NOMO-1 treated with DMSO at 0.1 percent for 48 hours (cell line): ENCODE results near the gene ACBD3.

Source experiments
- DNase-seq: peaks from one replicate; lab custom pipeline; 2025; ENCODE audit not compliant: unreplicated experiment; lab: John Stamatoyannopoulos, UW

ACBD3 gene

GRCh38 chr1:226202246-226202645 is 15.7 kb upstream of the ACBD3 start:
- no peak for DNase-seq

GRCh38 chr1:226201029-226201593 is 14.6 kb upstream of the ACBD3 start:
- no peak for DNase-seq

GRCh38 chr1:226199971-226200370 is 13.4 kb upstream of the ACBD3 start:
- no peak for DNase-seq

- DNase-seq = no peak
Measured at GRCh38 chr1:226195144-226195543, 8.6 kb upstream of the ACBD3 start.

- no peak for DNase-seq
Measured at GRCh38 chr1:226187380-226187779, 839 bp upstream of the ACBD3 start.

GRCh38 chr1:226187019-226187322 is 430 bp upstream of the ACBD3 start:
- DNase-seq = no peak

- DNase-seq = no peak
Measured at GRCh38 chr1:226185141-226186036, 1.2 kb downstream of the ACBD3 start.

GRCh38 chr1:226181996-226182714 is 4.4 kb downstream of the ACBD3 start:
- DNase-seq = peak; percentile 86

GRCh38 chr1:226176870-226177269 is 9.7 kb downstream of the ACBD3 start:
- DNase-seq = no peak

- no peak for DNase-seq
Measured at GRCh38 chr1:226172589-226172988, 14.0 kb downstream of the ACBD3 start.

- DNase-seq = no peak
Measured at GRCh38 chr1:226166341-226166740, 20.2 kb downstream of the ACBD3 start.

GRCh38 chr1:226164154-226164553 is 22.4 kb downstream of the ACBD3 start:
- DNase-seq = no peak

- no peak for DNase-seq
Measured at GRCh38 chr1:226162898-226163297, 23.6 kb downstream of the ACBD3 start.

- DNase-seq = no peak
Measured at GRCh38 chr1:226158983-226159382, 27.6 kb downstream of the ACBD3 start.

GRCh38 chr1:226158457-226158856 is 28.1 kb downstream of the ACBD3 start:
- no peak for DNase-seq

GRCh38 chr1:226157761-226158316 is 28.7 kb downstream of the ACBD3 start:
- peak; percentile 20 for DNase-seq

GRCh38 chr1:226154593-226154992 is 31.9 kb downstream of the ACBD3 start:
- no peak for DNase-seq

- DNase-seq = no peak
Measured at GRCh38 chr1:226149806-226150205, 36.7 kb downstream of the ACBD3 start.

- DNase-seq = no peak
Measured at GRCh38 chr1:226148121-226148648, 38.4 kb downstream of the ACBD3 start.

GRCh38 chr1:226144045-226144444 is 42.5 kb downstream of the ACBD3 start:
- DNase-seq = no peak

GRCh38 chr1:226135709-226136108 is 50.8 kb downstream of the ACBD3 start:
- DNase-seq = no peak
